Measurements from ENCODE around the gene ATP12A.

Gene ATP12A

GRCh38 chr13:24663586-24663985, 16.6 kb upstream of the ATP12A start:
- no peak for DNase-seq

- DNase-seq: no peak
These were observed 15.3 kb upstream of the ATP12A start for GRCh38 chr13:24664726-24665409.

- no peak for DNase-seq
These were observed 11.7 kb upstream of the ATP12A start for GRCh38 chr13:24668511-24668910.

- DNase-seq: no peak
These were observed 11.1 kb upstream of the ATP12A start for GRCh38 chr13:24668955-24669582.

GRCh38 chr13:24670174-24670573, 10.0 kb upstream of the ATP12A start:
- DNase-seq: no peak

GRCh38 chr13:24670961-24671381, 9.2 kb upstream of the ATP12A start:
- DNase-seq: no peak

- DNase-seq: no peak
These were observed 8.7 kb upstream of the ATP12A start for GRCh38 chr13:24671386-24672113.

GRCh38 chr13:24672141-24673132, 7.8 kb upstream of the ATP12A start:
- no peak for DNase-seq

- no peak for DNase-seq
These were observed 4.2 kb upstream of the ATP12A start for GRCh38 chr13:24675806-24676570.

- no peak for DNase-seq
These were observed 2.1 kb upstream of the ATP12A start for GRCh38 chr13:24678151-24678550.

- DNase-seq: no peak
These were observed 522 bp upstream of the ATP12A start for GRCh38 chr13:24679686-24680085.

- no peak for DNase-seq
These were observed 855 bp downstream of the ATP12A start for GRCh38 chr13:24680921-24681604.

GRCh38 chr13:24681930-24682329, 1.7 kb downstream of the ATP12A start:
- no peak for DNase-seq

- no peak for DNase-seq
These were observed 2.1 kb downstream of the ATP12A start for GRCh38 chr13:24682353-24682752.

GRCh38 chr13:24683351-24683750, 3.1 kb downstream of the ATP12A start:
- no peak for DNase-seq

GRCh38 chr13:24683838-24684599, 3.8 kb downstream of the ATP12A start:
- DNase-seq: no peak

GRCh38 chr13:24684600-24684998, 4.4 kb downstream of the ATP12A start:
- no peak for DNase-seq

GRCh38 chr13:24685314-24685713, 5.1 kb downstream of the ATP12A start:
- no peak for DNase-seq

GRCh38 chr13:24687611-24688010, 7.4 kb downstream of the ATP12A start:
- no peak for DNase-seq

GRCh38 chr13:24688111-24688510, 7.9 kb downstream of the ATP12A start:
- no peak for DNase-seq

GRCh38 chr13:24688950-24689349, 8.7 kb downstream of the ATP12A start:
- no peak for DNase-seq

All from NCI-H1417 treated with DMSO at 0.1 percent for 48 hours (cell line).